Subcutaneous abdominal adipose tissue (tissue), 5 donors: ENCODE results near the gene SKA3.

Experiments
- H3K27ac ChIP-seq: one replicate; pipeline ENCODE4 v1.7.0; 2013; ENCODE audit warnings: low read depth, mild to moderate bottlenecking, inconsistent platforms, low read length, moderate library complexity
- H3K27me3 ChIP-seq, 5 donors: one replicate each; pipeline ENCODE4 v1.7.0; 2013; ENCODE audit warnings: low read length in 5 of 5, inconsistent platforms in 1 of 5; ENCODE audit not compliant: control insufficient read depth in 5 of 5, insufficient read depth in 4 of 5
- H3K36me3 ChIP-seq, 5 donors: one replicate each; pipeline ENCODE4 v1.7.0; 2013; ENCODE audit warnings: low read length in 5 of 5; ENCODE audit not compliant: control insufficient read depth in 5 of 5, insufficient read depth in 5 of 5
- H3K4me1 ChIP-seq, 5 donors: one replicate each; pipeline ENCODE4 v1.7.0; 2013; ENCODE audit warnings: low read length in 5 of 5, mild to moderate bottlenecking in 3 of 5, moderate library complexity in 1 of 5; ENCODE audit not compliant: control insufficient read depth in 5 of 5, insufficient read depth in 5 of 5
- H3K4me3 ChIP-seq, 5 donors: one replicate each; pipeline ENCODE4 v1.7.0; 2013; ENCODE audit warnings: low read length in 5 of 5, low read depth in 1 of 5
- H3K9ac ChIP-seq, 5 donors: one replicate each; pipeline ENCODE4 v1.7.0; 2013; ENCODE audit warnings: low read length in 5 of 5, mild to moderate bottlenecking in 4 of 5, moderate library complexity in 3 of 5
- H3K9me3 ChIP-seq, 5 donors: one replicate each; pipeline ENCODE4 v1.7.0; 2013; ENCODE audit warnings: low read length in 5 of 5; ENCODE audit not compliant: control insufficient read depth in 5 of 5
- donor health status: healthy.
- donor health status: healthy.
- donor health status: healthy.
- donor health status: healthy.
- donor health status: healthy.

SKA3 gene

GRCh38 chr13:21119526-21119925 is 56.8 kb downstream of the SKA3 start:
- H3K4me1 ChIP-seq, result no peaks in the 10 kb centered on the region
- no peak overlapping the region for H3K27ac ChIP-seq
- H3K27me3 ChIP-seq, result peaks cover 0 to 4% (median 0%) of the 10 kb centered on the region in 5 donors
- no peak overlapping the region for H3K9ac ChIP-seq
- H3K9me3 ChIP-seq, result no peaks in the 10 kb centered on the region
- H3K4me3 ChIP-seq, result no peak overlapping the region
- no peaks in the 10 kb centered on the region for H3K36me3 ChIP-seq

- no peaks in the 10 kb centered on the region for H3K4me1 ChIP-seq
- H3K9ac ChIP-seq, result no peak overlapping the region
- H3K9me3 ChIP-seq, result no peaks in the 10 kb centered on the region
- no peak overlapping the region for H3K4me3 ChIP-seq
- no peaks in the 10 kb centered on the region for H3K27me3 ChIP-seq
- H3K27ac ChIP-seq, result no peak overlapping the region
- no peaks in the 10 kb centered on the region for H3K36me3 ChIP-seq
Observed at GRCh38 chr13:21118180-21118579, 58.2 kb downstream of the SKA3 start.

- H3K36me3 ChIP-seq, result no peaks in the 10 kb centered on the region
- no peak overlapping the region for H3K27ac ChIP-seq
- H3K4me3 ChIP-seq, result no peak overlapping the region
- H3K9me3 ChIP-seq, result no peaks in the 10 kb centered on the region
- H3K27me3 ChIP-seq, result no peaks in the 10 kb centered on the region
- no peaks in the 10 kb centered on the region for H3K4me1 ChIP-seq
- H3K9ac ChIP-seq, result no peak overlapping the region
Observed at GRCh38 chr13:21117104-21117809, 59.1 kb downstream of the SKA3 start.

GRCh38 chr13:21116141-21116540 is 60.2 kb downstream of the SKA3 start:
- H3K4me1 ChIP-seq, result no peaks in the 10 kb centered on the region
- H3K9ac ChIP-seq, result no peak overlapping the region
- no peak overlapping the region for H3K27ac ChIP-seq
- H3K27me3 ChIP-seq, result no peaks in the 10 kb centered on the region
- no peaks in the 10 kb centered on the region for H3K9me3 ChIP-seq
- H3K36me3 ChIP-seq, result no peaks in the 10 kb centered on the region
- no peak overlapping the region for H3K4me3 ChIP-seq

- no peak overlapping the region for H3K9ac ChIP-seq
- no peaks in the 10 kb centered on the region for H3K27me3 ChIP-seq
- H3K36me3 ChIP-seq, result no peaks in the 10 kb centered on the region
- H3K9me3 ChIP-seq, result no peaks in the 10 kb centered on the region
- no peak overlapping the region for H3K27ac ChIP-seq
- H3K4me3 ChIP-seq, result no peak overlapping the region
- no peaks in the 10 kb centered on the region for H3K4me1 ChIP-seq
Observed at GRCh38 chr13:21115231-21115630, 61.1 kb downstream of the SKA3 start.

- H3K9me3 ChIP-seq, result no peaks in the 10 kb centered on the region
- no peak overlapping the region for H3K4me3 ChIP-seq
- H3K9ac ChIP-seq, result no peak overlapping the region
- no peaks in the 10 kb centered on the region for H3K36me3 ChIP-seq
- no peak overlapping the region for H3K27ac ChIP-seq
- H3K4me1 ChIP-seq, result no peaks in the 10 kb centered on the region
- no peaks in the 10 kb centered on the region for H3K27me3 ChIP-seq
Observed at GRCh38 chr13:21111546-21111945, 64.8 kb downstream of the SKA3 start.

GRCh38 chr13:21109168-21109567 is 67.2 kb downstream of the SKA3 start:
- Histone ChIP-seq H3K4me3 (no peak overlapping the region), H3K9me3 (no peaks in the 10 kb centered on the region), H3K9ac (no peak overlapping the region), H3K27ac (no peak overlapping the region), H3K27me3 (no peaks in the 10 kb centered on the region), H3K4me1 (no peaks in the 10 kb centered on the region), H3K36me3 (no peaks in the 10 kb centered on the region)

- Histone ChIP-seq H3K36me3 (no peaks in the 10 kb centered on the region), H3K4me1 (no peaks in the 10 kb centered on the region), H3K27ac (no peak overlapping the region), H3K9ac (no peak overlapping the region), H3K27me3 (no peaks in the 10 kb centered on the region), H3K4me3 (no peak overlapping the region), H3K9me3 (no peaks in the 10 kb centered on the region)
Observed at GRCh38 chr13:21106089-21106488, 70.3 kb downstream of the SKA3 start.

GRCh38 chr13:21104199-21105019 is 71.9 kb downstream of the SKA3 start:
- Histone ChIP-seq H3K4me1 (no peaks in the 10 kb centered on the region), H3K27me3 (no peaks in the 10 kb centered on the region), H3K27ac (no peak overlapping the region), H3K9me3 (no peaks in the 10 kb centered on the region), H3K36me3 (no peaks in the 10 kb centered on the region), H3K4me3 (no peak overlapping the region), H3K9ac (no peak overlapping the region)
